GM10266 (cell line): ENCODE measurements around the gene SLC27A2.
"Not testable (repeated sequence)": the region's sequence is repeated elsewhere in the genome, so short reads cannot be mapped to it uniquely, and the experiment has no call there.

ENCODE experiments used
- DNase-seq: peaks from one replicate; pipeline ENCODE4 v3.0.0; 2012; ENCODE audit errors: extremely low spot score
- TF ChIP-seq, protein P1 (sequence below): IDR thresholded peaks from 2 replicates; pipeline ENCODE4 v1.5.1; 2012; ENCODE audit warnings: mild to moderate bottlenecking, low read depth; ENCODE audit not compliant: control insufficient read depth, insufficient read depth; ENCODE audit errors: missing control alignments

The SLC27A2 gene

GRCh38 chr15:50181969-50182218 lies at the start of gene SLC27A2:
TSS of gene SLC27A2 (plus strand) at chr15:50182196. CDS start at chr15:50182428, 232 bp downstream.
- DNase-seq, result peak; percentile 81
- TF ChIP-seq, protein P1, sequence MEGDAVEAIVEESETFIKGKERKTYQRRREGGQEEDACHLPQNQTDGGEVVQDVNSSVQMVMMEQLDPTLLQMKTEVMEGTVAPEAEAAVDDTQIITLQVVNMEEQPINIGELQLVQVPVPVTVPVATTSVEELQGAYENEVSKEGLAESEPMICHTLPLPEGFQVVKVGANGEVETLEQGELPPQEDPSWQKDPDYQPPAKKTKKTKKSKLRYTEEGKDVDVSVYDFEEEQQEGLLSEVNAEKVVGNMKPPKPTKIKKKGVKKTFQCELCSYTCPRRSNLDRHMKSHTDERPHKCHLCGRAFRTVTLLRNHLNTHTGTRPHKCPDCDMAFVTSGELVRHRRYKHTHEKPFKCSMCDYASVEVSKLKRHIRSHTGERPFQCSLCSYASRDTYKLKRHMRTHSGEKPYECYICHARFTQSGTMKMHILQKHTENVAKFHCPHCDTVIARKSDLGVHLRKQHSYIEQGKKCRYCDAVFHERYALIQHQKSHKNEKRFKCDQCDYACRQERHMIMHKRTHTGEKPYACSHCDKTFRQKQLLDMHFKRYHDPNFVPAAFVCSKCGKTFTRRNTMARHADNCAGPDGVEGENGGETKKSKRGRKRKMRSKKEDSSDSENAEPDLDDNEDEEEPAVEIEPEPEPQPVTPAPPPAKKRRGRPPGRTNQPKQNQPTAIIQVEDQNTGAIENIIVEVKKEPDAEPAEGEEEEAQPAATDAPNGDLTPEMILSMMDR, result peak; percentile 59

GRCh38 chr15:50132251-50132984 lies 49.6 kb upstream of the SLC27A2 start:
- not testable (repeated sequence) for DNase-seq

DNA sequence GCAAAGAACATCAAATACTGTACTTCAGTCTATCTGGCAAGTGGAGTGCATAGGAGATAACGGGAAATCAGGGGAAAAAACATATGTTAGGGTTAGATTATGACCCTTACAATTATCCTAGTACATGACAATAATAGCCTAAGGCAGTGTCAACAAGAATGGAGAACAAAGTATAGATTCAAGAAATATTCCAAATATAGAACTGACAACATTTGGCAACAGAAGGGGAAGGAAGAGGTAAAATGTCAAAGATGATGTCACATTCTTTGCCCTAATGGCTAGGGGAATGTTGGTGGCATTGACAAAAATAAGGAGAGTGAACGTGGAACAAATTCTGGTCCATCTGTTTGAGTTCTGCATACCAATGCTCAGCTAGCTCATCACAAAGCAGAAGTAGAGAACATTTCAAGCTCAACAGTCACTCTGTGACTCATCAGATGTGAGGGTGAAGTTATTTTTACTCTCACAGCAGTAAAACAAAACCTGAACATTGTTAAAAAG lies 47.4 kb upstream of the SLC27A2 start:
- no peak for DNase-seq
- TF ChIP-seq, protein P1, result no peak

GRCh38 chr15:50135031-50135551 lies 46.9 kb upstream of the SLC27A2 start:
- no peak for DNase-seq
- TF ChIP-seq, protein P1, result no peak

DNA sequence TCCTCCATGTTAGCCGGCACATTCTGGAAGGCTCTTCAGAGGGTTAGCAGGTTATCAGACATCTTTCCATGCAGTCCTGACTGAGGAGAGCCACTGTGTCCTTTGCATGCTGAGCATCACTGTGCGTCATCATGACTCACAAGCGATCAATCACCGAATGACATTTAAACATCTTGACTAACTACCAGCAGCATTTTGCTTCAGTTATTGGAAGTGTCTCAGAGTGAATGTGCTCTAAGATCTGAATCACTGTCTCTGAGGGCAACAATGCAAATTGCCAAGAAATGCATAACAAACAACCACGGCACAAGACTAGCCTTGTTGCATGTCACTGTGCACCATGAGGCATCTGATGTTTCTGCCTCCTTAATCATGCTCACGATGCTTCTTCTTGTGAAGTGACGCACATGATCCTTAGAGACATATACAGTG lies 44.6 kb upstream of the SLC27A2 start:
- TF ChIP-seq, protein P1, result no peak
- DNase-seq, result no peak

DNA sequence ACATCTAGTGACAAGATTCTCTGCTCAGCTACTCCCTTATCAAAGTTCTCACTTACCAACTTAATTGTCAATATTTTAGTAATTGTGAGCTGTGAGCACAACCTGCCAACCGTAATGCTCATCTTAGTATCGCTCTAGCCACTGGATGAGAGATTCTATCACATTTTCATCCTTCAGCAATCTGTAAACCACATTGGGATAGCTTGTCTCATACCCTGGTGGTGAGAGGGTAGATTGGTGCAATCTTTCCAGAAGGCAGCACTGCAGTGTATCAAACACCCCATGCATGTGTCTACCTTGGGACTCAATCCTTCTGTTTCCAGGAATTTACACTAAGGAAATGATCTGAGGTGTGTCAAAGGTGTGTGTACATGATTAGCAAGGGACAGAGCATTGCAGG lies 44.1 kb upstream of the SLC27A2 start:
- TF ChIP-seq, protein P1, result no peak
- no peak for DNase-seq

DNA sequence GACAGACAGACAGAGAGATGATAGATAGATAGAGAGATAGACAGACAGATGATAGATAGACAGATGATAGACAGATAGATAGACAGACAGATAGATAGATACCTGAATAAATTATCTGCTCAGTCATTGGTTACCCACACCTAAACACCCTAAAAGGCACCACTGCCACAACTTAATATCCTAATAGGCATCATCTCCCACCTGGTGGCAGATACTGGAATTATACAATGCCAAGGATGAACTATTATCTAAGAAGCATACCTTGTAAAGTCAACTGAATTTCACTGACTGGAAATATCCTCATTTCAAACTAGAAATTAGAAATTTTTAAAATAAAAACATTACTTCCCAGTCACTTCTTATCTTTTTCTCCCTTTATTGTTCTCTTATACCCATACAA lies 43.6 kb upstream of the SLC27A2 start:
- no peak for DNase-seq
- TF ChIP-seq, protein P1, result no peak
